KMS-11 (cell line): Measurements from ENCODE around the gene PAK1IP1.

Experiments used
- H2AFZ ChIP-seq: fragments of 200-600 bp; sonication (generic); 2 replicates; pipeline ENCODE4 v1.6.1; 2016; ENCODE audit warnings: antibody characterized with exemption, mixed run types, low read depth
- H3K27ac ChIP-seq: fragments of 200-600 bp; sonication (generic); 2 replicates; pipeline ENCODE4 v1.6.1; 2016; ENCODE audit warnings: mild to moderate bottlenecking, mixed run types
- H3K27me3 ChIP-seq: fragments of 200-600 bp; sonication (generic); 2 replicates; pipeline ENCODE4 v1.6.1; 2017; ENCODE audit warnings: mild to moderate bottlenecking, low read depth, mixed run types, moderate library complexity; ENCODE audit not compliant: insufficient read depth
- H3K36me3 ChIP-seq: fragments of 200-600 bp; sonication (generic); 2 replicates; pipeline ENCODE4 v1.6.1; 2017; ENCODE audit warnings: mild to moderate bottlenecking, mixed run types; ENCODE audit not compliant: insufficient read depth
- H3K4me1 ChIP-seq: fragments of 200-600 bp; sonication (generic); 2 replicates; pipeline ENCODE4 v1.6.1; 2016; ENCODE audit warnings: mild to moderate bottlenecking, low read depth, mixed run types; ENCODE audit not compliant: poor library complexity, severe bottlenecking
- H3K4me2 ChIP-seq: fragments of 200-600 bp; sonication (generic); 2 replicates; pipeline ENCODE4 v1.7.0; 2016; ENCODE audit warnings: mild to moderate bottlenecking, mixed run types
- H3K4me3 ChIP-seq: fragments of 200-600 bp; sonication (generic); IDR thresholded peaks from 2 replicates; pipeline ENCODE4 v1.6.1; 2017; ENCODE audit warnings: low read depth, low read length, mixed read lengths; ENCODE audit not compliant: insufficient read depth
- H3K79me2 ChIP-seq: fragments of 200-600 bp; sonication (generic); 2 replicates; pipeline ENCODE4 v1.6.1; 2016; ENCODE audit warnings: low read depth, mixed run types; ENCODE audit not compliant: insufficient read depth
- H3K9ac ChIP-seq: fragments of 200-600 bp; sonication (generic); 2 replicates; pipeline ENCODE4 v1.6.1; 2016; ENCODE audit warnings: mild to moderate bottlenecking, mixed run types
- H4K20me1 ChIP-seq: fragments of 200-600 bp; sonication (generic); 2 replicates; pipeline ENCODE4 v1.6.1; 2016; ENCODE audit warnings: mild to moderate bottlenecking, mixed run types; ENCODE audit not compliant: insufficient read depth
- TF ChIP-seq, protein P1 (sequence below): fragments of 200-600 bp; sonication (generic); conservative IDR thresholded peaks from 2 replicates; pipeline ENCODE4 v1.6.1; 2017; ENCODE audit warnings: low read depth, mild to moderate bottlenecking, antibody characterized with exemption, low read length, moderate library complexity, mixed read lengths

The PAK1IP1 gene

DNA sequence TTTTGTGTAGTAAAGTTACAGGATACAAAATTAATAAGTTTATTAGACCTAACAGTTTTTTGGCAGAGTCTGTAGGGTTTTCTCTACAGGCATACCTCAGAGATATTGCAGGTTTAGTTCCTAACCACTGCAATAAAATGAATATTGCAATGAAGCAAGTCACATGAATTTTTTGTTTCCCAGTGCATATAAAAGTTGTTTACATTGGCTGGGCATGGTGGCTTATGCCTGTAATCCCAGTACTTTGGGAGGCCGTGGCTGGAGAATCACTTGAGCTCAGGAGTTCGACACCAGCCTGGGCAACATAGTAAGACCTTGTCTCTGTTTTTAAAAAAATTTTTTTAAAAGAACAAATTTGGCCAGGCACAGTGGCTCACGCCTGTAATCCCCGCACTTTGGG lies 16.3 kb upstream of the PAK1IP1 start:
- Histone ChIP-seq H3K79me2 (no peaks in the 10 kb centered on the region), H3K4me3 (no peak overlapping the region), H2AFZ (no peak overlapping the region), H3K9ac (no peak overlapping the region), H3K36me3 (no peaks in the 10 kb centered on the region; the same call in 1 of the 2 replicates), H3K27ac (no peak overlapping the region), H3K4me1 (no peaks in the 10 kb centered on the region), H3K4me2 (no peak overlapping the region), H3K27me3 (no peaks in the 10 kb centered on the region), H4K20me1 (no peaks in the 10 kb centered on the region)
- TF ChIP-seq, protein P1, sequence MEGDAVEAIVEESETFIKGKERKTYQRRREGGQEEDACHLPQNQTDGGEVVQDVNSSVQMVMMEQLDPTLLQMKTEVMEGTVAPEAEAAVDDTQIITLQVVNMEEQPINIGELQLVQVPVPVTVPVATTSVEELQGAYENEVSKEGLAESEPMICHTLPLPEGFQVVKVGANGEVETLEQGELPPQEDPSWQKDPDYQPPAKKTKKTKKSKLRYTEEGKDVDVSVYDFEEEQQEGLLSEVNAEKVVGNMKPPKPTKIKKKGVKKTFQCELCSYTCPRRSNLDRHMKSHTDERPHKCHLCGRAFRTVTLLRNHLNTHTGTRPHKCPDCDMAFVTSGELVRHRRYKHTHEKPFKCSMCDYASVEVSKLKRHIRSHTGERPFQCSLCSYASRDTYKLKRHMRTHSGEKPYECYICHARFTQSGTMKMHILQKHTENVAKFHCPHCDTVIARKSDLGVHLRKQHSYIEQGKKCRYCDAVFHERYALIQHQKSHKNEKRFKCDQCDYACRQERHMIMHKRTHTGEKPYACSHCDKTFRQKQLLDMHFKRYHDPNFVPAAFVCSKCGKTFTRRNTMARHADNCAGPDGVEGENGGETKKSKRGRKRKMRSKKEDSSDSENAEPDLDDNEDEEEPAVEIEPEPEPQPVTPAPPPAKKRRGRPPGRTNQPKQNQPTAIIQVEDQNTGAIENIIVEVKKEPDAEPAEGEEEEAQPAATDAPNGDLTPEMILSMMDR = no peak

DNA sequence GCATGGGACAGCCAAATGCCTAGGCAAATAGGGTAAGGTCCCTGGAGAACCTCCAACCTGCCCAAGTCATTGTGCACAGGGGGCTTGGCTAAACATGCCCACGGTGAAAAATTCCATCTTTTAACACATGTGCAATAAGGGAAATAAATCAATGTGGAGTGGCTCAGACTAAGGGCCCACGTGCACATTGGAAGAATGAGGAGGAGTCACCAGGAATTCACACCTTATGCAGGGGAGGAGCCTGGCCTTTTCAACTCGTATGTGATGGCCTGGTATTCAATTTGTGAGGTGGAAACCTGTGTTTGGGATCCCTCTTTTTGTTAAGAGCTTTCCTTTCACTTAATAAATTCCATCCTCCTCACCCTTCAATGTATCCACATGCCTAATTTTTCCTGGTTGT lies 13.0 kb upstream of the PAK1IP1 start:
- Histone ChIP-seq H2AFZ (no peak overlapping the region), H3K27me3 (no peaks in the 10 kb centered on the region), H3K27ac (no peak overlapping the region), H3K4me1 (no peaks in the 10 kb centered on the region), H3K9ac (no peak overlapping the region), H4K20me1 (no peaks in the 10 kb centered on the region), H3K36me3 (no peaks in the 10 kb centered on the region), H3K4me3 (no peak overlapping the region), H3K79me2 (no peaks in the 10 kb centered on the region), H3K4me2 (no peak overlapping the region)
- TF ChIP-seq, protein P1 = no peak

DNA sequence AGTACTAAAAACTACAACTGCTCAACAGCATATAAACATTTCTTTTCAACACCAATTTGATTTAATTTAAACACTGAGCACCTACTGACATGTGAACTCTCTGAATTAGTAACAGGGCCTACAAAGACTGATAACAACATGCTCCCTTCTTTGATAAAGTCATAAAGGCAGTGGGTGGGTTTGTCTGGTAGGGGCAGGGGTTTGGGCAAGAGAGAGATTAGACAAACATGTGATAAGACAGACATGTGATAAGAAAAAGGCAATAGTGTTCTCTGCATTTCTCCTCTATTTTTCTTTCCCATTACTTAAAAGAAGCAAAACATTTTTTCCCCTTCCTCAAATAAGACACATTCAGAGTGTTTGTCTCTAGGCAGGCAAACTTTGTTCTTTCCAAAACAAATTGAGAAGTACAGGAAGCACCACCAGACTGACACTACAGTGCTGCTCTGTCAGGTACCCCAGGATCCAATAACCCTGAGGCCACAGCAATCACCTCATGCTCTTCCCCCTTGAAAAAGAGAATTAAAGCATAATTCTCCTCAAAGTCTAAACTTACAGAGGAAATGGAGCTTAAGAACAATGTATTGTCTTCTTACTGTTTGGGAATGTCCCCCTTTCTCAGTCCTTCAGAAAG lies 12.3 kb upstream of the PAK1IP1 start:
- Histone ChIP-seq H2AFZ (no peak overlapping the region), H4K20me1 (no peaks in the 10 kb centered on the region), H3K4me1 (no peaks in the 10 kb centered on the region), H3K36me3 (no peaks in the 10 kb centered on the region), H3K9ac (no peak overlapping the region), H3K27ac (no peak overlapping the region), H3K4me2 (no peak overlapping the region), H3K79me2 (no peaks in the 10 kb centered on the region), H3K27me3 (no peaks in the 10 kb centered on the region), H3K4me3 (no peak overlapping the region)
- TF ChIP-seq, protein P1 = no peak

DNA sequence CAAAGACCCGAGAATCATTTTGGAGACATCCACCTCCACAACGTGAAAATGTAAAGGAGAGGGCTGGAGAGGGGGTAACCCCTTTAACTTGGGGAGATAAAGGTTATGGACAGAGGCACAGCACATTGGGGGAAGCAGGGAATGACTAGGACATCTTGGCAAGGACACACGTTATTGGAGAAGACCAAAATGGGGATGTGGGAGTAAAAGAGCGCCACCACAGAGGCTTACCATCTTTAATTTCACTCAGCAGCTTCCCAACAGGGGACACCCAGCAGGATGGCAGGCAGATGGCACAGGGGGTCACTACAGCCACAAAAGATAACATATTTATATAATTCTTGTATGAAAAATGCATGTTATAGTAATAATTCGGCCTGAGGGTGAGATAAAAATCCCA lies 10.2 kb upstream of the PAK1IP1 start:
- Histone ChIP-seq H3K4me2 (no peak overlapping the region), H3K4me3 (no peak overlapping the region), H4K20me1 (no peaks in the 10 kb centered on the region), H3K9ac (no peak overlapping the region), H3K79me2 (no peaks in the 10 kb centered on the region), H3K27me3 (no peaks in the 10 kb centered on the region), H2AFZ (no peak overlapping the region), H3K36me3 (no peaks in the 10 kb centered on the region), H3K4me1 (no peaks in the 10 kb centered on the region), H3K27ac (no peak overlapping the region)
- TF ChIP-seq, protein P1 = no peak
